ENCODE data around the gene LRRIQ3.
"Not testable (repeated sequence)": the region's sequence is repeated elsewhere in the genome, so short reads cannot be mapped to it uniquely, and the experiment has no call there.

Gene LRRIQ3

DNA sequence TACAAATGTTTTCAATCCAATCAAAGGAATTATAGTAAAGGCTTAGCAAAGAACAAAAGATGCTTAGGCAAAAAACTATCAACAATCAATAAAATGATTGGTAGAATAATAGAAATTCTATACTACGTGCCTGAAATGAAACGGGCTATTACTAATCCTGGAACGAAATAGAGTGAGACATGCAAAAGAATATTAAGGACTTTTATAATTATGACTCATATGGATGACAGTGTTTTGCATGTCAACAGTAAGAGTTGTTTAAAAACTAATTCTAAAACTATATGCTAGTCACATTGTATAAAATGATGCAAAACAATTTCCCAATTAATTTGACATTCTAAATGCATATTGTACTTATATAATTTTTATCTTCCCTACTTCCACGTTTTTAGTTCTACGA, 35.6 kb downstream of the LRRIQ3 start:
- no peaks in the 10 kb centered on the region for H3K36me3 ChIP-seq (ENCODE audit: control insufficient read depth, insufficient read depth, low read length)
- no peak overlapping the region for H3K4me3 ChIP-seq (replicated peaks; ENCODE audit: low read depth, low read length)
- TF ChIP-seq, protein P1, sequence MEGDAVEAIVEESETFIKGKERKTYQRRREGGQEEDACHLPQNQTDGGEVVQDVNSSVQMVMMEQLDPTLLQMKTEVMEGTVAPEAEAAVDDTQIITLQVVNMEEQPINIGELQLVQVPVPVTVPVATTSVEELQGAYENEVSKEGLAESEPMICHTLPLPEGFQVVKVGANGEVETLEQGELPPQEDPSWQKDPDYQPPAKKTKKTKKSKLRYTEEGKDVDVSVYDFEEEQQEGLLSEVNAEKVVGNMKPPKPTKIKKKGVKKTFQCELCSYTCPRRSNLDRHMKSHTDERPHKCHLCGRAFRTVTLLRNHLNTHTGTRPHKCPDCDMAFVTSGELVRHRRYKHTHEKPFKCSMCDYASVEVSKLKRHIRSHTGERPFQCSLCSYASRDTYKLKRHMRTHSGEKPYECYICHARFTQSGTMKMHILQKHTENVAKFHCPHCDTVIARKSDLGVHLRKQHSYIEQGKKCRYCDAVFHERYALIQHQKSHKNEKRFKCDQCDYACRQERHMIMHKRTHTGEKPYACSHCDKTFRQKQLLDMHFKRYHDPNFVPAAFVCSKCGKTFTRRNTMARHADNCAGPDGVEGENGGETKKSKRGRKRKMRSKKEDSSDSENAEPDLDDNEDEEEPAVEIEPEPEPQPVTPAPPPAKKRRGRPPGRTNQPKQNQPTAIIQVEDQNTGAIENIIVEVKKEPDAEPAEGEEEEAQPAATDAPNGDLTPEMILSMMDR (IDR thresholded peaks at IDR 0.05; ENCODE audit: insufficient read depth, low read length, poor library complexity, severe bottlenecking), result no peak
- DNase-seq (ENCODE audit: extremely low read depth, insufficient read length), result no peak
- no peaks in the 10 kb centered on the region for H3K27me3 ChIP-seq (replicated peaks; ENCODE audit: control insufficient read depth, insufficient read depth, low read length)

GRCh38 chr1:74161497-74161896, 36.5 kb downstream of the LRRIQ3 start:
- no peaks in the 10 kb centered on the region for H3K27me3 ChIP-seq (replicated peaks; ENCODE audit: control insufficient read depth, insufficient read depth, low read length)
- H3K36me3 ChIP-seq (ENCODE audit: control insufficient read depth, insufficient read depth, low read length), result no peaks in the 10 kb centered on the region
- TF ChIP-seq, protein P1 (IDR thresholded peaks at IDR 0.05; ENCODE audit: insufficient read depth, low read length, poor library complexity, severe bottlenecking), result no peak
- no peak overlapping the region for H3K4me3 ChIP-seq (replicated peaks; ENCODE audit: low read depth, low read length)
- DNase-seq (ENCODE audit: extremely low read depth, insufficient read length), result no peak

GRCh38 chr1:74160046-74160445, 37.9 kb downstream of the LRRIQ3 start:
- TF ChIP-seq, protein P1 (IDR thresholded peaks at IDR 0.05; ENCODE audit: insufficient read depth, low read length, poor library complexity, severe bottlenecking), result no peak
- no peak overlapping the region for H3K4me3 ChIP-seq (replicated peaks; ENCODE audit: low read depth, low read length)
- no peak for DNase-seq (ENCODE audit: extremely low read depth, insufficient read length)
- H3K36me3 ChIP-seq (ENCODE audit: control insufficient read depth, insufficient read depth, low read length), result no peaks in the 10 kb centered on the region
- no peaks in the 10 kb centered on the region for H3K27me3 ChIP-seq (replicated peaks; ENCODE audit: control insufficient read depth, insufficient read depth, low read length)

DNA sequence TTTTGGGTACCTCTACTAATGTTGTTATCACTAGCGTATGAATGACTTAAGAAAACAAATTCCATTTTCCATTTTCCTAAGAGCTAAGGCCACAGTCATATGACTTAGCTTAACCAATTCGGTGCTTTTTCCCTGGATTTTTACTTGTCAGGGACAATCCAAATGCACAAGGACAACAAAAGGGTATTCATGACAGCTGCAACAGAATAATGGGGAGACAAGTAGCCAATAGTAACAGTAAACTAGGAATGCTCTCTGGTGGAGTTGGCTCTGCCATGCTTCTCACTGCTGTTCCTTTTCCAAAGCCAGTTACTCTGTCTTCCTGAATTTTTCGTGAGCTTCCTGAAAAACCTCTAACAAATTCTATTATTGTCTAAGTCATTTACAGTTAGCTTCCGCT, 52.9 kb downstream of the LRRIQ3 start:
- H3K27me3 ChIP-seq (replicated peaks; ENCODE audit: control insufficient read depth, insufficient read depth, low read length), result no peaks in the 10 kb centered on the region
- no peak for DNase-seq (ENCODE audit: extremely low read depth, insufficient read length)
- TF ChIP-seq, protein P1 (IDR thresholded peaks at IDR 0.05; ENCODE audit: insufficient read depth, low read length, poor library complexity, severe bottlenecking), result no peak
- no peak overlapping the region for H3K4me3 ChIP-seq (replicated peaks; ENCODE audit: low read depth, low read length)
- H3K36me3 ChIP-seq (ENCODE audit: control insufficient read depth, insufficient read depth, low read length), result no peaks in the 10 kb centered on the region

GRCh38 chr1:74117370-74117769, 80.6 kb downstream of the LRRIQ3 start:
- DNase-seq (ENCODE audit: extremely low read depth, insufficient read length); H3K27me3 ChIP-seq (replicated peaks; ENCODE audit: control insufficient read depth, insufficient read depth, low read length); H3K36me3 ChIP-seq (ENCODE audit: control insufficient read depth, insufficient read depth, low read length); H3K4me3 ChIP-seq (replicated peaks; ENCODE audit: low read depth, low read length): not testable (repeated sequence)

GRCh38 chr1:74113333-74113732, 84.6 kb downstream of the LRRIQ3 start:
- no peak overlapping the region for H3K4me3 ChIP-seq (replicated peaks; ENCODE audit: low read depth, low read length)
- no peaks in the 10 kb centered on the region for H3K36me3 ChIP-seq (ENCODE audit: control insufficient read depth, insufficient read depth, low read length)
- no peaks in the 10 kb centered on the region for H3K27me3 ChIP-seq (replicated peaks; ENCODE audit: control insufficient read depth, insufficient read depth, low read length)
- no peak for DNase-seq (ENCODE audit: extremely low read depth, insufficient read length)
- TF ChIP-seq, protein P1 (IDR thresholded peaks at IDR 0.05; ENCODE audit: insufficient read depth, low read length, poor library complexity, severe bottlenecking), result no peak

Data from GM06990 (cell line).